ENCODE measurements around the gene LAX1. TPM values are rescaled to one million over a fixed set of nuclear protein-coding genes. Genes with fewer than 3 reads are reported as not detected.
A peak's percentile ranks its signal among the peaks of the same experiment; 100 is the strongest.

The LAX1 gene
- total RNA-seq, 1 experiment from 2014 or later, result not detected

DNA sequence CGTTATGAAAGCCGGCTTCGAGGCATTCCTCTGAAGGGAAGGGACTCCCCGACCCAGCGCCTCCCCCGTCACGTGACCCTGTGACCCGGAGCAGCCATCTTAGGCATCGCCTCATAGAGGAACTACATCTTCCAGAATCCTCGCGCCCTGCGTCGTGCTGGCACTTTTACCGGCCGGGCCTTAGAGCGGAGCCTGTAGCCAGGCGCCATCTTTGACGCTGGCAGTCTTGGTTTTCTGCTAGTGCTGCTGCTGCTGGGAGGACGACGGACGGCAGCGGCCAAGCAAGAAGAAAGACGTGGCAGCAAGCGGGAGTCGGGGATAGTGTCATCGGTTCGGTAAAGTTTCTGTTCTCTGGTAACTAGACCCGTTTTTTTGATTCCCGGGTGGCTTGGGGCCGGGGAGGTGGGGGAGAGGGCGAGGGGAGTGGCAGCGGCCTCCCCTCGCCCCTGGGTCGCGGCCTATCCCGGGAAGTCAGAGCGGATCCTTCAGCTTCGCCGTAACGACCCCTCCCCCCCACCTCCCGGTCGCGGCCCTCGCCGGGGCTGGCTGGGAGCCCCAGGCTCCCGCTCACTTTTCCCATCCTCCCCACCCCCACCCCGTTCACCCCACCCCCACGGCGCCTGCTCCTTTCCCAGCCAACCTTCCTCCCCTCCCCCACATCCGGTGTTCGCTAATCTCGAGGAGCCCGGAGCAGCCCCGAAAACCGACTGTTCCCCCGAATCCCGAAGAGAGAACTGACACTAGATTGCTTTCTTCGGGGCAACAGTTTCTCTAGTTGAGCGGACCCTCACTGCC, 30.7 kb downstream of the LAX1 start, which contains the start of the genes ZBED6 and ZC3H11A:
Gene ZBED6, plus strand, starts transcription at position 183 of the 795 bp plus-strand sequence. CDS start 1,900 bp downstream, outside the sequence.
Gene ZC3H11A, plus strand, starts transcription at position 183 of the 795 bp plus-strand sequence. CDS start 21,448 bp downstream, outside the sequence.
- in situ Hi-C loops (cut with HindIII; ENCODE audit: low pct_unique_long_range_greater_than_20kb, low sequenced_read_pairs), result no loop called here
- peak; percentile 98 for DNase-seq (ENCODE audit: low read depth, low spot score)

DNA sequence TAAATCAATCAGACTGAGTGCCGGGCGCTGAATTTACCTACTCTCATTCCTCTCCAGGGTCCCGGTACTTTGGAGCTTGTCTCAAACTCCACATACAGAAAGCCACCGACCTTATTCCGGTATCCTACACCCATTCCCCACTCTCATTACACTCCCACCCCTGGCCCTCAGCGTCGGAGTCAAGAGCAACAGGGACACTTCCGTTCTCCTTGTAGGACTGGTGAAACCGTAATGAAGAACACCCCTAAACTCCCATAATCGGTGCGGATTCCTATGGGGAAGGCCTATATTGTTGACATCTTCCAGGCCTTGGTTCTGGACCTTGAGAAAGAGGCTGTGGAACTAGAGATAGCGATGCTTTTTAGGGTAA, 31.2 kb downstream of the LAX1 start:
- DNase-seq (ENCODE audit: low read depth, low spot score), result peak; percentile 48

DNA sequence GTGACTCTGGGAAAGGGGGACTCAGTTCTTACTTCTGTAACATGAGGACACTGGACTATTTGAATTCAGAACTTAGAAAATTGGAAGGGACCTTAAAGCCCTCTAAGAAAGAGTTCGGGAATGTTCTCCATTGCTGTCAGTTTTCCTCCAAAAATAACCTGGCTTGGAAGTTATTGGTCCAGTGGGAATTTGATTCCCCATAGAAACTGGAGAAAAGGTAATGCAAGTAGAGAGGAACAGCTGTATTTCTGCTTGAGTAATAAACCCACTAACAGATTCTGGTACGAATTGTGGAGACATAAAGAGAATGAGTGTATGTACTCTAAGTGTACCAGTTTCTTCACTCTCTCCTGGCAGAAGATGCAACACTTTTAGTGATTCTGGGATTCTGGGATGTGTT, 32.2 kb downstream of the LAX1 start:
- in situ Hi-C loops (cut with HindIII; ENCODE audit: low pct_unique_long_range_greater_than_20kb, low sequenced_read_pairs), result no loop called here
- DNase-seq (ENCODE audit: low read depth, low spot score), result no peak

More for the DNA sequence above, 31.2 kb downstream of the LAX1 start:
- in situ Hi-C loops (cut with HindIII; ENCODE audit: low pct_unique_long_range_greater_than_20kb, low sequenced_read_pairs), result no loop called here

DNA sequence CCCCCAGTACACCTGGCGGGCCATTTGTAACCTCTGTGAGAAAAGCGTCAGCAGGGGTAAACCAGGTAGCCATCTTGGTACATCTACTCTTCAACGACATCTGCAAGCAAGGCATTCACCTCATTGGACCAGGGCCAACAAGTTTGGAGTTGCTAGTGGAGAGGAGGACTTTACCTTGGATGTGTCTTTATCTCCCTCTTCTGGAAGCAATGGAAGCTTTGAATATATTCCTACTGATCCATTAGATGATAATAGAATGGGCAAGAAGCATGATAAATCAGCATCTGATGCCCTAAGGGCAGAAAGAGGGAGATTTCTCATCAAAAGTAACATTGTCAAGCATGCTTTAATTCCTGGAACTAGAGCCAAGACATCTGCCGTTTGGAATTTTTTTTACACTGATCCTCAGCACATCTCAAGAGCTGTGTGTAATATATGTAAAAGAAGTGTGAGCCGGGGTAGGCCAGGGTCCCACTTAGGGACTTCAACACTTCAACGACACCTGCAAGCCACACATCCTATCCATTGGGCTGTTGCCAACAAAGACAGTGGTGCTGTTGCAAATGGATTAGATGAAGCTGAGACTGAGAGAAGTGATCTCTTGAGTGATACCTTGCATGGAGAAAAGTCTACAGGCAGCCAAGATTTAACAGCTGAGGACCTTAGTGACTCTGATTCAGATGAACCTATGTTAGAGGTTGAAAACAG, 33.1 kb downstream of the LAX1 start:
- peak; percentile 51 for DNase-seq (ENCODE audit: low read depth, low spot score)
- in situ Hi-C loops (cut with HindIII; ENCODE audit: low pct_unique_long_range_greater_than_20kb, low sequenced_read_pairs), result no loop called here

DNA sequence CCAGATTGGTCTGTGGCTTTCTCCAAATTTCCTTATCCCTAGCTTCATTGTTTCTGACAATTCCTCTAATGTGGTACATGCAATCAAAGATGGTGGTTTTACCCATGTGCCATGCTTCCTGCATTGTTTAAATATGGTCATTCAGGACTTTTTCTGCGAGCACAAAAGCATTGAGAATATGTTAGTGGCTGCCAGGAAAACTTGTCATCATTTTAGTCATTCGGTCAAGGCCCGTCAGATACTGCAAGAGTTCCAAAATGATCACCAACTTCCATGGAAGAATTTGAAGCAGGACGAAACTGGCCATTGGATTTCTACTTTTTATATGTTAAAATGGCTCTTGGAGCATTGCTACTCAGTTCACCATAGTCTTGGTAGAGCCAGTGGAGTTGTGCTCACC, 34.2 kb downstream of the LAX1 start:
- no peak for DNase-seq (ENCODE audit: low read depth, low spot score)
- in situ Hi-C loops (cut with HindIII; ENCODE audit: low pct_unique_long_range_greater_than_20kb, low sequenced_read_pairs), result no loop called here

DNA sequence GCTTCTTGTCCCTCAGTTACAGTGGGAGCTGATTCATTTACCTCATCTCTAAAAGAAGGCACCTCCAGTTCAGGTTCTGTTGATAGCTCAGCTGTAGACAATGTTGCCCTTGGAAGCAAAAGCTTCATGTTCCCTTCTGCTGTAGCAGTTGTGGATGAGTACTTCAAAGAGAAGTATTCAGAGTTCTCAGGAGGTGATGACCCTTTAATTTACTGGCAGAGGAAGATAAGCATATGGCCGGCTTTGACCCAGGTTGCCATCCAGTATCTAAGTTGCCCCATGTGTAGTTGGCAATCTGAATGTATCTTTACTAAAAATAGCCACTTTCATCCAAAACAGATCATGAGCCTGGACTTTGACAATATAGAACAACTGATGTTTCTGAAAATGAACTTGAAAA, 35.0 kb downstream of the LAX1 start:
- no peak for DNase-seq (ENCODE audit: low read depth, low spot score)
- in situ Hi-C loops (cut with HindIII; ENCODE audit: low pct_unique_long_range_greater_than_20kb, low sequenced_read_pairs), result no loop called here

DNA sequence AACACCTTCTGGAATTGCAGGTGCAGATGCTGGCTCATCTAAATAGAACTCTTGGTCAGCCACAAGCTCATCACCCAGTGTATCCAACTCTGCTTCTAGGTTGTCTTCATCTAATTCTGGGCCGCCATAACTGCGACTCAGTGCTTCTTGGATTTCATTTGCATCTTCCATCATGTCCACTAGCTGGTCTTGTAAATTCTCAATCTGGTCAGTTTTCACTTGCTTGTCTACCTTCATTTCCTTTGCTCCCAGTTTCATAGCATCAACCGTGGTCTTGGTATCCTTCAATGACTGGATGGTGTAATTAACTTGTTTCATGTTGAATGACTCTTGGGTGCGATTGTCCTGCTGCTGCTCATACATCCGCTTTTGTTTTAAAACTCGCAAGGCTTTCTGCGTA, 40.7 kb downstream of the LAX1 start:
- no peak for DNase-seq (ENCODE audit: low read depth, low spot score)
- in situ Hi-C loops (cut with HindIII; ENCODE audit: low pct_unique_long_range_greater_than_20kb, low sequenced_read_pairs), result no loop called here

DNA sequence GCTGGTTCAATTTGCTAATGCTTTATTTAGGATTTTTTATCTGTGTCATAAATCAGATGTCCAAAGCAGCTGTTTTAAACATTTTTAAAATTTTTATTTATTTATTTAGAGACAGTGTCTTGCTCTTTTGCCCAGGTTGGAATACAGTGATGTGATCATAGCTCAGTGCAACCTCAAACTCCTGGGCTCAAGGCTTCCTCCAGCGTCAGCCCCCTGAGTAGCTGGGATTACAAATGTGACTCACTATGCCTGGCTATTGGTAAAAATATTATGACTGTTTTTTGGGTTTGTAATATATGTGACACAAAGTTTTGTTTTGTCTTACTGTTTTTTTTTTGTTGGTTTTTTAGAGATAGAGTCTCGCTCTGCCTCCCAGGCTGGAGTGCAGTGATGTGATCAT, 42.2 kb downstream of the LAX1 start:
- in situ Hi-C loops (cut with HindIII; ENCODE audit: low pct_unique_long_range_greater_than_20kb, low sequenced_read_pairs), result no loop called here
- DNase-seq (ENCODE audit: low read depth, low spot score), result no peak

DNA sequence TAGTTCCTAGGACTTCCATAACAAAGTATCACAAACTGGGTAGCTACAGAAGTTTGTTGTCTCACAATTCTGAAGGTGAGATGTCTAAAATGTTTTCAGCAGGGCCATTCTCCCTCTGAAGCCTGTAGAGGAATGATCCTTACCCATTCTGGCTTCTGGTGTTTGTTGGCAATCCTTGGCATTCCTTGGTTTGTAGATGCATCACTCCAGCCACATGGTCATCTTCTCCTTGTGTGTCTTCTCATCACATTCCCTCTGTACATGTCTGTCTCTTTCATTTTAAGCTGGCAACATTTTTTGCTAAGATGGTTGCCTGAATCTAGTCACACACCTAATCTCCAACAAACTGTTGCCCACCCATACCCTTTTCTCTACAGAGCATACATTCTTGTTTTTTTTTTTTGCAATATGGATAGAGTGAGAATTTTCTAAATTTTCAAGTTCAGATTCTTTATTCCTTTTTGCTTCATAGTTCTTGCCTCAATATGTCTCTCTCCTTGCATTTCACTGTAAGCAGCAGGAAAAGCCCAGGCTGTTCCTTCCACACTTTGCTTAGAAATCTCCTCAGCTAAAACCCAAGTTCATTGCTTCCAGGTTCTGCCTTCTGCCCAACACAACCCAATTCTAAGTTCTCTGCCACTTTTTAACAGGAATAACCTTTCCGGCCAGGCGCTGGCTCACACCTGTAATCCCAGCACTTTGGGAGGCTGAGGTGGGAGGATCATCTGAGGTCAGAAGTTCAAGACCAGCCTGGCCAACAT, 48.8 kb downstream of the LAX1 start:
- DNase-seq (ENCODE audit: low read depth, low spot score), result no peak
- in situ Hi-C loops (cut with HindIII; ENCODE audit: low pct_unique_long_range_greater_than_20kb, low sequenced_read_pairs), result no loop called here

DNA sequence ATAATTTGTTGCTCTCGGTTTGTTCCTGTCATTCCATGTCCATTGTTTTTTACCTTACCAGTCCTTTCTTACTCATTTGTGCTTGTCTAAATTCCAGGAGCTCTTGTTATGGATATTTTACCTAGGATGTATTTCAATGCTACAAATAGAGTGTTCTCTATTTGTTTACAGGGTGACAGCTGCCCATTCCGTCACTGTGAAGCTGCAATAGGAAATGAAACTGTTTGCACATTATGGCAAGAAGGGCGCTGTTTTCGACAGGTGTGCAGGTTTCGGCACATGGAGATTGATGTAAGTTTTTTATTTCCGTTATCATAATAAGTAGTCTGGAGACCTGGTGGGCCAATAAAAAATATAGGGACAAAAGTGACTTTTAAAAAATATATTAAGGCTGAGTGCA, 53.4 kb downstream of the LAX1 start:
- no peak for DNase-seq (ENCODE audit: low read depth, low spot score)
- in situ Hi-C loops (cut with HindIII; ENCODE audit: low pct_unique_long_range_greater_than_20kb, low sequenced_read_pairs), result no loop called here

DNA sequence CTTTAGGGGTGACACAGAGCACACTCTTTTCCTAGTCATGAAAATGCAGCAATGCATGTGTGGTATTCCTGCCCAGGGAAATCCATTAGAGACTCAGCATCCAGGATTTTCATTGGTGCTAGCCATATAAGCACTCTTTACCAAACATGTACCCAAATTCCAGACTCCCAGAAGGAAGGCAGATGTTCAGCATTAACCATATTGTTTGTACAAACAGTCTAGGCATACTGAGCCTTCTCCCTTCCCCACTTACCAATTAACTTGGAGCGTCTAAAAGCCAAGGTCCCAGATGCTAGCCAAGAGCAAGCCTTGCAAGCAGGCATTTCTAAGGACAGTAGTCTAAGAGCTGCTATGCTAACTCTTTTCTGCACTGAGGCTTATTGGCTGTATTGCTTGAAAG, 58.3 kb downstream of the LAX1 start:
- DNase-seq (ENCODE audit: low read depth, low spot score), result no peak
- in situ Hi-C loops (cut with HindIII; ENCODE audit: low pct_unique_long_range_greater_than_20kb, low sequenced_read_pairs), result no loop called here

Small RNAs within 50 kb of the gene (small RNA-seq; reads per million reads assigned to genes)
- gene SNORA77, result 244 to 248 reads per million in 2 experiments
- gene ZC3H11A, result 0.02 to 0.57 reads per million in 2 experiments

Other genes with a start within 250 kb of the LAX1 start
- 39.1 and 45.2 TPM in 2 replicates for gene ATP2B4, start 138.4 kb upstream of the LAX1 start, total RNA-seq (2014; rRNA removed; shearing (Covaris generic))
- 10.3 and 14.7 TPM in 2 replicates for gene ZBED6, start 30.4 kb downstream of the LAX1 start, total RNA-seq (2014; rRNA removed; shearing (Covaris generic))
- 75.1 and 85.2 TPM in 2 replicates for gene ZC3H11A, start 30.4 kb downstream of the LAX1 start, total RNA-seq (2014; rRNA removed; shearing (Covaris generic))
- gene SNRPE, start 96.4 kb downstream of the LAX1 start, total RNA-seq (2014; rRNA removed; shearing (Covaris generic)), result 140 and 176 TPM in 2 replicates